Suppressor macrophage (primary cell): Measurements from ENCODE around the gene CACNB1.

Source experiments
- DNase-seq, 4 experiments: peaks; one replicate each; pipeline ENCODE4 v3.0.0-alpha.2; 2020 to 2022
- total RNA-seq, 17 experiments: gene quantifications; one replicate each; lab custom pipeline; 2026; ENCODE audit warnings: mixed read lengths in 6 of 17, inconsistent platforms in 3 of 17; lab: John Stamatoyannopoulos, UW

The CACNB1 gene
- total RNA-seq, result 0.15 to 5.0 (median 1.1) reads per million in 17 experiments

DNA sequence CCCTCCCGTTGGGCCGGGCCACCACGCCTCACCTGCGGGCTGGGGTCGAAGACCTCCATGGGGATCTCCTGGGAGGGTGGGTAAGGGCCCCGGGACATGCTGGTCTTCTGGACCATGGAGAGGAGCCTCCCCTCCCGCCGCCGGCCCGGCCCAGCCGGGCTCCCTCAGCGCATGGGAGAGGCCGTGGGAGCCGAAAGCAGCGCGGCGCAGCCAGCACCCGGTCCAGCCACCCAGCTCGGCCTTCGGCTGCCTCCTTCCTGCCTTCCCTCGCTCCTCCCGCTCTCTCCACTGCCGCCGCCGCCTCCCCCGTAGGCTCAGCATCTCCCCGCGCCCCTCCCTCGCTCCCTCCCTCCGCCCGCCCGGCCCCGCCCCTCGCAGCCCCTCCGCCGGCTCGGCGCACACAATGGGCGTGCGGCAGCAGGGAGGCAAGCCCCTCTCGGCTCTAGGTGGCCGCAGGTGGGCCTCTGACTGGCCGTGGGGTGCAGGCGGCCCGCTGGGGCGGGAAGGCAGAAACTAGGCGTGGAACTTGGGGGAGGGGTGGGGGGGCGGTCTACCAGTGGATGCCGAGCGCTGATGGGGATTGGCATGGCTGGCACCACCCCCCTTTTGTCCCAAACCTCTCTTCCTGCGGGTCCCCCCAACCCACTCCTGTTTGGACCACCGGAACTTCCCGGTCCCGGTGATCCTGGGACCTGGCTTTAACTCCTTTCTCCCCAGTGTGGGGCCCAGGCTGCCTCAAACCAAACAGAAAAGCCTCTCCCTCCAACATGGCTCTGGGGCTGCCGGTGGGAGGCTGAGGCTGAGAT, at the start of gene CACNB1:
CACNB1 (minus strand) TSS at position 290 of the 806 bp plus-strand sequence; CDS start at position 116, 174 bp downstream.
- DNase-seq, result peak in 3 of 4 experiments; percentile 35 to 62 (median 51)

DNA sequence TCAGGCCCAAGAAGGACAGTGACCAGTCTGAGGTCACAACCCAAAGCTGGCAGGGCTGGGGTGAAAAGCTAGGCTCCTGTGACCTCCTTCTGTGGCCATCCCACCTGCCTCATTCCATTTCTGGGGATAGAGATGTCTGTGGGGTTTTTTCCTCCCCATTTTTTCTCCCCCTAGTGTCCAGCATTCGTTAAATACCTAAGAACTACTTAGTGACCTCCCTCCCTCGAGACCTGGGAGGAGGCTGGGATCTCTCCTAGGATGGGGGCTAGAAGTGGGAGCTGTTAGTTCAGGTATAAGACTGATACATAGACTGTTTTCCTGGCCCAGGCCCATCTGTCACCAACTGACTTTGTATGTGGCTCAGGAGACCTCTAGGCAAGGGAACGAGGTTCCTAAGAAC, 48.8 kb upstream of the CACNB1 start:
- no peak for DNase-seq

DNA sequence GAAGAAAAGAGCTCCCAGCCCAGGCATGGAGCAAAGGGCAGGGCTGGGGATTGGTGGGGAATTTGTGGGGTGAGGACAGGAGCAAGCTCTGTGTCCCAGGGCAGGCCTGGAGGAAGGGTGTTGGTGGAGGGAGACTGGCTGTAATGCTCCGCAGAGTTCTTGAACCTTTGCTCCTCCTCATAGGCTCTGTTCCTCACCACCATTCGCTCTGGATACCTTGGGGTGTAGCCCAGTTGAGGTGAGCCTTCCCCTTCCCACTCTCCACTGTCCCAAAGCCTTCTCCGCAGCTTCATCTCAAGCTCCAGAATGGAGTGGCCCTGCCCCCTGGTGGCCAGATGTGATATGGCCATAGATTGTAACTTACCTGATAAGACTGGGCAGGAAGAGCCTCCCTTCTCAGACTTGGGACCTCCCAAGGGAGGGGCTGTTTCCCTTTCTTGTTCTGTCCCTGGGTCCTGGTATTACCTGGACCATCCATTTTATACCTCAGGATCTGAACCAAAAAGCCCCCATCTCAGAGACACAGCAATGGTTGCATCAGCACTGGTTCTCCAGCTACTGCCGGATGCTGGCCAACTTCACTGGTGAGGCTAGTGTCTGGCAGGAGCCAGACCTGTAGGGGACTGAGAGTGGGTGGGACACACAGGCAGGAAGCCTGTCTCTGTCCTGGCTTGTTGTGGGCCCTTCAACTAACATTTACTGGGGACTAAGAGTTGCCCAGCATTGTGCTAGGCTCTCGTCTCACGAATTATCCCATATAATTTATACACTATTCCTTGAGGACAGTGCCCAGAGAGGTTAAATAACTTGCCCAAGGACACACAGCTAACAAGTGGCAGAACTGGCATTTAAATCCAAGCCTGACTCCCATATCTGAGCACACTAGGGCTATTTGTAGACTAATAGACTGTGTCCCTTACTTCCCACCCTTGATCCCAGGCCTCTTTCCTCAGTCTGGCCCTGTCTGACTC, 47.4 kb upstream of the CACNB1 start:
- DNase-seq, result peak; percentile 85 to 94 (median 89)

DNA sequence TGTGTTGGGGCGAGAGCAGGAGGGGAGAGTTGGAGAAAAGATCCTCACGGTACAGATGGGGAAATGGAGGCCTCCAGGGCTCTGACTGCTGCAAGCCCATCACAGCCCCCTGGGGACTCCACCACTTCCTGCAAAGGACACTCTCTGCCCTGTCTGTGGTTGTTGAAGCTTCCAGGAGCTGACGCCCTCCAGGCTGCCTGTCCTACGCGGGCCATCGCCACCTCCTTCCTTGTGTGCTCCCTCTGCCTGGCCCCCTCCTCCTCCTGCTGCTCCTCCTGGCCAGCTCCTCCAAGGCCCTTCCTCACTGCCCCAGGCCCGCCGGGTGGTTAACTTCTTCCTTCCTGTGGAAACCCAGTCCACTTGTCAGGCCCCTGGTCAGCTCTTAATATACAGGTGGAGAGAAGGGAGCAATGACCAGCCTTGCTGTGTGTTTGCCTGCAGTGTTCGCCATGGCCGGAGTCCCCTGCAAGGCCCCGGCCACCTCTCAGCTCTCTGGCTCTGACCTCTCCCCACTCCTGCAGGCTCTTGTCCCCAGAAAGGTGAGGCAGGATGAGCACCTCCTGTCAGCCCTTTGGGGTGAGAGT, 46.6 kb upstream of the CACNB1 start:
- DNase-seq, result no peak

DNA sequence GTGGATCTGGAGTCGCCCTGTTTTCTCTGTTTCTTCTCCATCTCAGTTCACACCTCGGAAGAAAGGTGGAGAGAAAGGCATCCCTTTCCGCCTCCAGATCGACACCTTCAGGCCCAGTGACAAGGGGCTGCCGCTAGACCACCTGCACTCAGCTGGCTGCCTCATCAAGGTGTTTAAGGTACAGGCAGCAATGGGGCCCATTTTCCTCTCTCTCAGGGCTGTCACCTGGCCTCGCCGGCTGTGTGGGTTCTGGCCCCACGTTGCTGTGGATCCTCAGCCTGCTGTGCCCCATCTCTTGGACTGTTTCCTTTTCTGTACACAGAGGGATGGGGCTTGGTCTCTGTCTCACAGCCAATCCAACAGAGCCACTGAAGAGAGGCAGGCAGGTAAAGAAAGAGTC, 45.7 kb upstream of the CACNB1 start:
- DNase-seq, result no peak

DNA sequence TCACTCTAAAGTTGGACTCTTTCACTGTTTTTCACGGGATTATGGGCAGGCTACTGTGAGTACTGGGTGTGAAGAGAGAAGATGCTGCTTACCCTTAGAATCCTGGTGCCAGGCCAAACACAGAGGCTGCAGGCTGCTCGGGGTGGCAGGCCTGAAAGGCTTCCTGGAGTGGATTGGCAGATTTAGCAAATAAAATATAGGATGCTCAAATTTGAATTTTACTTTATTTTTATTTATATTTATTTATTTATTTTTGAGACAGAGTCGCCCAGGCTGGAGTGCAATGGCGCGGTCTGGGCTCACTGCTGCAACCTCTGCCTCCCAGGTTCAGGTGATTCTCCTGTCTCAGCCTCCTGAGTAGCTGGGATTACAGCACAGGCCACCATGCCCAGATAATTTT, 43.2 kb upstream of the CACNB1 start:
- no peak for DNase-seq

DNA sequence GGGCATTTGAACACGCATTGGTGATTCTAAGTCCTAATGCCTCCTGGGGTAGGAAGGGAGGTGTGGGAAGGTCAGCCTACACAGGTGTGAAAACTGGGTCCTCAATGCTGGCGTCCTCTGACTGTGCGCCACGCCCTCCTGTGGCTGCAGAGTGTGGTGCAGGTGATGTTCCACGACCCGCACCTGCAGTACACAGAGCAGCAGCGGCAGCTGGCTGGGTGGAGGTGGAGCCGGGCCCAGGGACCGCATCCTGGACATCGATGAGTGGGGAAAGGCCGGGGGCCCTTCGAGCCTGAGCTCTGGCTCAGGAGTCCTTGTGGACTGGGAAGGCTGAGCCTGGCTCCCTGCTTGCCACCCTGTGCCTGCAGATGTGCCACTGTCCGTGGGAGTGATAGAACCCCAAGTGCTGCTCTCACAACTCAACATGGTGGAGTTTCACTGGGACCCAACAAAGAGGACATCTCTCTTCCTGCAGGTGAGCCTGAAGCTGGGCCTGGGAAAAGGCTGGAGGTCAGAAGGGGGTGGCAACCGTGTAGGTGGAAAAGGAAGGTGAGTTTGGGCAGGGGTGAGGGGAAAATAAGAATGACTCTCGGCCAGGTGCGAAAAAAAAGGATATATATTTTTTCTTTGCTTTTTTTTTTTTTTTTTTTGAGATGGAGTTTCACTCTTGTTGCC, 42.3 kb upstream of the CACNB1 start:
- peak in 3 of 4 experiments; percentile 22 to 49 (median 27) for DNase-seq

DNA sequence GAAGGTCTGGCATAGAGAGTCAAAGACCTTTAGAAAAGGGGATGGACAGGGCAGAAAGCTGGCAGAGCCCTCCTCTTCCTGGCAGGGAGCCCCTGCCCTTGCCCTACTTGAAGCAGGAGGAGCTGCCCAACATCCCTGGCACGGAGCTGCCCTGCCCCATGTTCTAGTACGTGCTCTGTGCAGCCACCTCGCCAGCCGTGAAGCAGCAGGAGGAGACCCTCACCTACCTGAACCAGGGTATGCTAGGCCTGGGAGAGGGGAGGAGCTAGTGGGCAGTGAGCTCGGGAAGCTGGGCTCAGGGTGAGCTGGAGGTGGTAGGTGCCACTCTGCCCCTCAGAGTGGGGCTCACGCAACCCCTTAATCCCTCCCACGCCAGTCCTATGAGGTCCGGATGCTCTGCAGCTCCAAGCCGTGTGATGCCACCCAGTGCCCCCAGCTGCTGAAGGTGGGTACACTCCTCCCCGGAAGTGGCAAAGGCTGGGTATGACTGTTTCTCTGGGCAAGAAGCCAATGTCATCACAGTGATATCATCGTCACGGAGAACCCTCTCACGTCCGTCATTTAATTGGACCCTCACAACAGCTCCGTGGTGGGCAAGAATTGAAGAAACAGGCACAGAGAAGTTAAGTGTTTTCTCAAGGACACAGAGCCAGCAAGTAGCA, 41.0 kb upstream of the CACNB1 start:
- DNase-seq, result peak; percentile 45 to 74 (median 56)

DNA sequence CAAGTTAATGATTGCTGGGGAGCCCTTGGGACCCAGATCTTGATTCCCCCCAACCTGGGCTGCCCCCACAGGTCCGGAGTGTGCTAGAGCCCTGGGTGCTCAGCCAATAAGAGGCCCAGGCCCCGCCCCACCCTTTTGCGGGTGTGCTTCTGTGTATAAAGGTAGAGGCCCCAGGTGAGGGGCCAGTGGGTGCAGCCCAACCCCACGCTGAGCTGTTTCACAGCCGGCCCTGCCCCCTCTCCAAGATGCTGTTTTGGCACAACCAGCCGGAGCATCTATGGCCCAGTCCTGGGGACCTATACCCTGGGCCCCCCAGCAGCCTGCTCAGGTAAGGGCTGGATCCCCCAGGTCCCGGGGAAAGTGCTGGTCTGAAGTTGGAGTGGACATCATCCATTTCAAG, 40.1 kb upstream of the CACNB1 start:
- DNase-seq, result no peak

DNA sequence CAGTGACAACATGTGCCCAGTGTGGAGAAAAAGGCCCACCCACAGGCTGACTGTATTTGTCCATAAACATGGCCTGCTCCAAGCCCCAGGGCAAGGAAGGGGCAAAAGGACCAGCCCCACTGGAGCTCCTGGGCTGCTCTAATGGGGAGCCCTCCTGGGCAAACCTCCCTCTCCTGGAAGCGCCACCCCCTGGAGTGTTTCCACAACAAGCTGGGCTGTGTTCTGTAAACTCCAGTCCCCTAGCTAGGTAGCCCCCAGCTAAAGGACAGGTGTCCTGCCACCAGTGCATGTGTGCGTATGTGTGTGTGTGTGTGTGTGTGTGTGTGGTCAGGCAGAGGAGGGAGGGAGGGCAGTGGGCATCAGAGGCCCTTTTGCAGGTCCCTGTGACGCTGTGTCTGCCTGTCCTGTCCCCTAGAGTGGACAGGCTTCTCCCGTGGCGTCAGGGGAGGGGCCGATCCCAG, 39.5 kb upstream of the CACNB1 start:
- DNase-seq, result no peak

DNA sequence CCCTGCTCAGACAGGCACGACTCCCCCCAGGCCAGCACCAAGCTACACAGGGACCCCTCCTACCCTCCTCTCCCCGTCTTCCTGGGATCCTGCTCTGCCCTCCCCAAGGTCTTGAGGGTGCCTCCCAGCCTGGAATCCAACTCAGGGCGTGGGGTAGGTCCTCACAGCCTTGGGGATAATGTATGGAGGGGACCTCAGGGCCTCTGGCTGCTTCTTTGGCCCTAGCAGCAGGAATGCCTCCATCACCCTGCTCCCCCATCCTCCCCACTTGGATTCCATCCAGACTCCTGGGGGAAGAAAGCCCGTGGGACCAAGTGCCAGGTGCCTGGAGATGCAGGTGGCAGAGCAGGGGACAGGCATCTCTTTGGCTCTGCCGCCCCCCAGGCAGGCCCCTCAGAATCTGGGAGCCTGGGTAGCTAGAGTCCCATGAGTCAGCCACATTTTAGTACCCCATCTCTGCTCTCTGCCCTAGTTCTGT, 39.0 kb upstream of the CACNB1 start:
- DNase-seq, result no peak

DNA sequence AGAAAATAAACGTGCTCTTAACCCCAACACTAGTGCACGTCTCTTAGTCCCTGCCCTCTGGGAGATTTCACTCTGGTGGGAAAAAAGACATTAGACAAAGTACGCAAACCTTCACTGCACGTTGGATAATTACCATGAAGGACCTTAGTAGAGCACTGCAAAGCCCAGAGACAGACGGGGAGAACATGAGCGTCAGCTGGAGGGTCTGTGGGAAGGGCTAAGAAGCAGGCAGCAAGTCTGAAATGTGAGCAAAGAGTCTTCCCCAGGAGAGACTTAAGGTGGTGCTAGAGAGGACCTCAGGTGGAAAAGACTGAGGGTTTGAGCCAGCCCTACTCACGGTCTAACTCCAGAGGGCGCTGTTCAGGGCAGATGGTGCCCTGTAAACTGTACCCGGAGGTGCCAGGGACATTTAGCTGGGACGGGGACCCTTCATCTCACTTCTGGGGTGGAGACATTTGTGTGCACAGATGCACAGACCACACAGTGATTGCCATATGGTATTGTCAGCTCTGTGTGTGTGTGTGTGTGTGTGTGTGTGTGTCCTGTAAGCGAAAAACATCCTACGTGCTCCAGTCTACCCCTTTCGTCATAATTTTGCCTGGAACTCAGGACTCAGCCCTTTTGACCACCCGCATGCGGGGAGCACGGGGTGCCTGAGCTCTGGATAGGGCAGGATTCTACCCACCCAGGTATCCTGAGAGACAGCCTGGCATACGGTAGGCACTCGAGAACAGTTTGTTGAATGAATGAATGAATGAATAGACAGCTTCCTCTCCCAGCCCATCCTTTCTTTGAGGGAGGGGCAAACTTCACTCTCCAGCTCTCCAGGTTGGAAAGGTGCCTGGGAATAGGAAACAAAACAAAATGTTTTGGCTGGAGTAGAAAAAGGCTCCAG, 38.3 kb upstream of the CACNB1 start:
- DNase-seq, result peak; percentile 40 to 67 (median 52)

DNA sequence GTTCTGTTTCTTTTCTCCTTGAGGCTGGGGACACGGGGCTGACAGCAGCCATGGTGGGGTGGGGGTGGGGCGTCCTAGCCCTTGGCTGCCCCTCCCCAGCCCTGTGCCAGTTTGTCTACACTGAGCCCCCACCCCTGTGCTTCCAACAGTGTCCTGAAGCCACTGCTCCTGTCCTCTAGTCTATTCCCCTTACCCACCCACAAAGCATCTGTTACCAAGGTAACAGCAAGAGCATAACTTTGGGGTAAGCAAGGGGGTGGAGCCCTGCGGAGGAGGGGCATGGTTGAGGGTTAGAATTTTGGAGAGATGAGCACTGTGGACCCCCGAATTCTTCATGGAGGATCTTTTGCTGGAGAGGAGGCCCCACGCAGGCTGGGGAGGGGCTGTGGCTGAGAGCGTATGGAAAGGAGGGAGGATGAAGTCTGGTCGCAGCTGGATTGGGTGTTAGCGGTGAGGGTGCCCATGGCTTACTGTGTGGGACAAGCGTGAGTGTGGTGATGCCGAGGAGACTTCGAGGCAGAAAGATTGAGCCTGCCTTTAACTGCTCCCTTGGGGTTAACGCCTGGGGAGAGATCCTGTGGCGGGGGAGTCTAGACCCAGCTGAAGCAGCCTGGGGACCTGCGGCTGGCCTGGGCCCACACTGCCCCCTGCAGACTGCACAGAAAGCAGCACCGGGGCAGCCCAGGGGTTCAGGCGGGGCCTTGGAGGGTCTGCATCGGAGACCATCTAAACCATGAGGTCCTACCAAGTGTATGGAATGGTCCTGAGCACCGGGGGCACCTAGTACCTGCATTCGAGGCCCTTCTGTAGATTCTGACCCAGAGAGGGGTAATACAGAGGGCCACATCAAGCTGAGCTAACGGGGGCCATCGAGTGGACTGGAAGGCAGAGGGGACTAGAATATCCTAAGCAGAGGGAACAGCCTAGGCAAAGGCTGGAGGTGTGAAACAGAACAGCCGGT, 34.4 kb upstream of the CACNB1 start:
- peak; percentile 47 to 78 (median 64) for DNase-seq

DNA sequence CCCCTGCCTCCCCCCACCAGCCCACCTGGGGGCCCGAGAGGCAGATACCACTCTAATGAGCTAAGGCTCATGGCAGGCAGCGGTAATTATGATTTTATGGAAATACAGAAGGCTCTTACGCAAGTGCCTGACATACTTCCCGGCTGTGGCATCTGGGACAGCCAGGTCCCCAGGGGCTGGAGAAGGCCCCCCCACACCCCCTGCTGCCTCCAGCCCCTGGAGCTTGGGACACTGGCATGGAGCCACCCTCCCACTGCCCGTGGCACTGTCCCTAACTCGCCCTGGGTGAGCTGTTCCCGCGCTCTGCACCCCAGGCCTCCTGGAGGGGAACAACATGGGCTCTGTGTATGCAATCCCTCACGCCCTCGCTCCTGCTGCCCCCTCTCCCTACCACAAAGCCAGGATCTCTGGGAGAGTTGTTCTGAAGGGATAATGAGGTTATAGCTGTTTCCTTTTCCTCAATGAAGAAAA, 33.7 kb upstream of the CACNB1 start:
- DNase-seq, result peak in 3 of 4 experiments; percentile 28 to 61 (median 59)

DNA sequence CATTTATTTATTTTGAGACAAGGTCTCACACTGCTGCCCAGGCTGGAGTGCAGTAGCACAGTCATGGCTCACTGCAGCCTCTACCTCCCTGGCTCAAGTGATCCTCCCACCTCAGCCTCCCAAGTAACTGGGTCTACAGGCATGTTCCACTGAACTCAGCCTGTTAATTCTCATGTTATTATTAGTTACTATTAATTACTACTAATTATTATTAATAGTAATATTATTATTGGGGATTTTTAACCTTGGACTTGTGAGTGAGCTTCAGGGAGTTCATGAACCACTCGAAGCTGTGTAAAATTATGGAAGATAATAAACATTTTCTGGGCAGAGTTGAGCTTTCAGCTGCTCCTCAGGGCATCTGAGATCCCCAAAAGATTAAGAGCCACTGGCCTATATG, 32.9 kb upstream of the CACNB1 start:
- no peak for DNase-seq

DNA sequence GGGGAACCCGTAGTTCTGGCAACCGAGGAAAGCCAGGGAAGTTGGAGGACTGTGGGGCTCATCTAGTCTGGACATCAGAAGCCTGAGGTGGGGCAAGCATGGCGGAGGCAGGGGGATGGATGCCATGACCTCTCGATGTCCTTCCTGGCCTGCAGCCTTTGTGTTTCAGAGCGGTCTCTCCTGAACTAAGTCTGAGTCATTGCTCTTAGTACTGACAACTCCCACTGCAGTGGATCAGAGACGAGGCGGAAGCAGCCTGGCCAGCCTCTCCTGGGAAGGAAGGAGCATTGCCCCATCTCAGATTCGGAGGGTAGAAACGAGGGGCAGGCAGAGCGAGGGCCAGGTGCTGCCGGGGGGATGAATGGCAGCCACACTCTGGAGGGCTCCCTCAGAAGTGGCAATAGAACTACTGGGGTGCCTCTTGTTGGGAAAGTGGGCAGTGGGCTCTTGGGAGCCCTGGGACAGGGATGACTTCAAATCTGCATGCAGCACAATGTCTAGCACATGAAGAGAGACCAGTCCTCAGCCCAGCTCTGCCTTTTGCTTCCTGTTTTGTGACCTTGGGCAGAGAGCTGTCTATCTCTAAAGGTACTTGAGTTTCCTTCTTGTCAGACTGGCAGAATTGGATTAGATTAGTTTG, 31.9 kb upstream of the CACNB1 start:
- DNase-seq, result peak in 2 of 4 experiments; percentile 38 to 50

DNA sequence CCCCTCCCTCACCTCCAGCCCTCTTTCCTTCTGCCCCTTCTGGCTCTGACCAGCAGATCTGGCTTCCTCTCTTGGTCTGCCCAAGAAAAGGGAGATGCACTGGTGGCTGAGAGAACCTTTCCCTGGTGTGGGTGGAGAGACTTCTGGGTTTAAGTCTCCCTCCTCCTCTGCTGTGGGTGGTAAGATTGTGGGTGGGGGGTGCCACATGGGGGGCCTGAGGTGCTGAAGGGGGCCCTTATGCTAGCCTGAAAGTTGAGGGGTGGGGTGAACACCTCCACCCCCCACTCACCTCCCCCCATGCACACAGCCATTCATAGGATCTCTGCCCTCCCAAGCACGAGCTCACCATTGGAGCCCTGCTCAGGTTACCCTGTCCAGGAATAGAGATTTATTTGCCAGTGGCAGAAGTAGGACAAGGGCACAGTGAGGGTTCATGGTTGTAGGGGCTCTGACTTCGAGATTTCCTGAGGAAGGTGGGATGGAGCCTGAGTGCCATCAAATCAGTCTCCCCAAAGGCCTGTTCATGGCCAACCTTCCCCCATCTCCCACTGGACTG, 30.0 kb upstream of the CACNB1 start:
- DNase-seq, result no peak
